Measurements from ENCODE around the gene JCAD. TPM values are rescaled to one million over a fixed set of nuclear protein-coding genes. Genes with fewer than 3 reads are reported as not detected.
"Not testable (repeated sequence)": the region's sequence is repeated elsewhere in the genome, so short reads cannot be mapped to it uniquely, and the experiment has no call there.

The JCAD gene, protein sequence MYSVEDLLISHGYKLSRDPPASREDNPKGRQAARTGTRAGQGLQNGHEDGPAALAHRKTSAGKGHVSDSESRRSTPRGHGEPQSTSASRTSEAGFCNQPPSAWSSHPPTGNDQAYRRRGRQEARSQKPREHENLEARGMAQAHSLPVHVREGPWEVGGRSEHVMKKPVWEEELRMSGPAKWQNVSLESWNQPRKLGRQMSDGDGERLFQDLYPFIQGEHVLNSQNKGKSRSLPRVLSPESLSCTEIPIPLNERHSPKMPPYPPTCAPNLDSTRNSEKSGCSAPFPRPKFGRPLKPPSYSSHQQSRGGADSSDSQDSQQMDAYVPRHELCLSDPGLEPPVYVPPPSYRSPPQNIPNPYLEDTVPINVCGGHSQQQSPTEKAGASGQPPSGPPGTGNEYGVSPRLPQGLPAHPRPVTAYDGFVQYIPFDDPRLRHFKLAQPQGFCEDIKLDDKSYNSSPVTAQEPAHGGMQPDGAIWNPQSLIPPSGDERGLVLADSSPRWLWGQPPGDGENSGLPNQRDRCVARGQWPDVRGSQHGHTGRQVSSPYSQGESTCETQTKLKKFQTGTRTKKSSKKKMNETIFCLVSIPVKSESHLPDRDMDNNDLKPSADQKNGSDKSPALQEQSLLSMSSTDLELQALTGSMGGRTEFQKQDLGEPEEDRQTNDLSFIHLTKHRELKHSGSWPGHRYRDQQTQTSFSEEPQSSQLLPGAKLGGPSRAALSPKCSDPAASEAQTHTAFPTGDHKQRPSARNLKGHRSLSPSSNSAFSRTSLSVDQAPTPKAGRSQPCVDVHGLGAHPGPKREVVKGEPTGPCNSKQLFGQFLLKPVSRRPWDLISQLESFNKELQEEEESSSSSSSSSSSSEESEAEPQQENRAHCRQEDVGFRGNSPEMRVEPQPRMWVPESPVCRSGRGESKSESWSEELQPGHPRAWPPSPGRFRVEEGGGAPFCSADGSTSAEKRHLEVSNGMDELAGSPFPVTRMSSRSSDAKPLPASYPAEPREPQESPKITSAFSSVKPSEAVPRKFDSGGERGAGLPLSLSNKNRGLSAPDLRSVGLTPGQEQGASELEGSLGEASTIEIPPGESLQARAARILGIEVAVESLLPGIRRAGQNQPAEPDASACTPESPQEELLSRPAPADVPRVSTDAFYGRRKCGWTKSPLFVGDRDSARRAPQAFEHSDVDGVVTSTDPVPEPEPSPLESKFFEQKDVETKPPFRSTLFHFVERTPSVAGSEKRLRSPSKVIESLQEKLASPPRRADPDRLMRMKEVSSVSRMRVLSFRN (N-terminal part only)
- 10 to 100 TPM; 29.8 to 35.9 (median 33.8) TPM for polyA plus RNA-seq (ENCODE audit: insufficient read length in 3 of 3)

DNA sequence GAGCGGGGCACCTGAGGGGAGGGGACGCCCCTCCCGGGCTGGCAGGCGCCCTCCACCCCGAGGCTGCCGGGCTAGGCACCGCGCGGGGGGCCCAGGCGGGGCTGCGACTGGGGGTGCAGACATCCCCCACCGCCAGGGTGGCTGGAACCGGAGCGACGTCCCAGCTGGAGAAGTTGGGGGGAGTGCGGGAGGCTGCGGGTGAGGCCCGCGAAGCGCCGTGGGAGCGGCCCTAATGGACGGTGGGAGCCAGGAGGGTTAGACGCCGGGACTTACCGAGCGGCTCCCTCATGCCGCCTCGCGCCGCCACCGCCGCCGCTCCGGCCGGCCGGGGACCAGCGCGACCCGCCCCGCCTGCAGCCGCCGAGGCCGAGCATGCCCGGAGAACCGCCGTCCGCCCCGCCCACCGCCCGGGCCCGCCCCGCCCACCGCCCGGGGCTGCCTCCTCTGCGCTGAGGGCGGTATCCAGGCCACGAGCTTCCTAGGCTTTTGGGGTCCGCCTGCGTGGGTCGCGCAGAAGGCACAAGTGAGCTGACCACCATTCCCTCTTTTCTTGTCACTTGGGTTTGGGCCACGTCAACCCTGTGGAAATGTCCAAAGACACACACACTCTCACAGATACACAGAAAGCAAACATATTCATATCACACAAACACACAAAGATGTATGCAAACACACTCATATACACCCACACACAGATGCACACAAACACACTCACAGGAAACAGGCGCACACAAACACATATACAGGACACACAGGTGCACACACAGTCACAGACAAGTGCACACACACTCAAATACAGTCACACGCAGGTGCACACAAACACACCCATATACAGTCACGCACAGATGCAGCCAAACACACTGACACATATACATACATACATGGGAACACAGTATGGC lies at the start of gene JCAD:
TSS of gene JCAD (minus strand) at position 378 of the 899 bp plus-strand sequence. CDS start 11,774 bp downstream, outside the sequence.
- no peak for DNase-seq (ENCODE audit: low read depth in 3 of 3, low spot score in 2 of 3)

DNA sequence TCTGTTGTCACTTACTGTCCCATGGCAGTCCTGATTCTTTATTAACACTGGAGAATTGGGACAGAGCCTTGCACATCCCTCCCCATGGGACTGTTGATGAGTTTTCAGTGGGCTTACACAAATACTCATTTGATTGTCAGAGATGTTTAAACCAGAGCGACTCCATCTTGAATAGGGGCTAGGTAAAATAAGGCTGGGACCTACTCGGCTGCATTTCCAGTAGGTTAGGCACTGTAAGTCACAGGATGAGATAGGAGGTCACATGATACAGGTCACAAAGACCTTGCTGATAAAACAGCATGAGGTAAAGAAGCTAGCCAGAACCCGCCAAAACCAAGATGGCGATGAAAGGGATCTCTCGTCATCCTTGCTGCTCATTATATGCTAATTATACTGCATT lies 47.6 kb upstream of the JCAD start:
- DNase-seq (ENCODE audit: low read depth in 3 of 3, low spot score in 2 of 3), result no peak

DNA sequence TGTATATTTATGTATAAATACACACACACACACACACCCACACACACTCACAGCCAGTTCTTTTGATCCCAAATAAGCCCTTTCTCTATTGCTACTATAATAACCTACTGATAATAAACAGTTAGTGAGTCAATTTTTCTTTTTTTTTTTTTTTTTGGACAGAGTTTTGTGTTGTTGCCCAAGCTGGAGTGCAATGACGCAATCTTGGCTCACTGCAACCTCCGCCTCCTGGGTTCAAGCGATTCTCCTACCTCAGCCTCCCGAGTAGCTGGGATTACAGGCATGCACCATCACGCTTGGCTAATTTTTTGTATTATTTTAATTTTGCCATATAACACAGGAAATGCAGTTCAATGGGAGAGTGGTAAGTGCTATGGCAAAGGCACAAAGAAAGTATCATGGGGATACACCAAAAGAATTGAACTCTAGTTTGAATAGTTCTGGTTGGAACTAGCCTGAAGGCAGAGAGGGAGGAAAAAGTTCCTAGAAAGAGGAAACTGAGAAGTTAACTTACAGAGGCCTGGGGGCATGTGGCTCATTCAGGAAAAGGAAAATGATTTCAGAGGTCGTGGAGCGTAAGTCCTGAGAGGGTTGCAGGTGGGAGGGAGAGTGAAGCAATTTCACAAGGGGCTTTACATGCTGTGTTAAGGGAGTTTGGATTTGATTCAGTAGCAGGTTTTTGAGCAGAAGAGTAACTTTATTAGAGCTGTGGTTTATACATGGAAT lies 44.4 kb upstream of the JCAD start:
- DNase-seq (ENCODE audit: low read depth in 3 of 3, low spot score in 2 of 3), result no peak

DNA sequence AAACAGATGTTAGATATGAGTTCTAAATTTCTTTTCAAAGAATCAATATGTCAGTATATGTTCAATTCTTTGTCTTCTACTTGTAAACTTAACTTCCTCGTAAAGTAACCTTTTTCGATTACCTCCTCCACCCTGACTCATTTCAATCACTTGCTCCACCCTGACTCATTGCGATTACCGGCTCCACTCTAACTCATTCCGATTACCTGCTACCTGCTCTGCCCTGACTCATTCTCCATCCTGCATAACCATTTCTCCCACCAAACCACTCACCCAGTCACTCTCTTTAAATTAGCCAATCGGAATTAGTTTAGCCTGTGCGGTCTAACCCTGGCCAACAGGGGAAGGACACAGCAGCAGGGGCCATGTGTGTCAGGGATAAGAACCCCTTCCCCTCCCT lies 40.3 kb upstream of the JCAD start:
- not testable (repeated sequence) for DNase-seq (ENCODE audit: low read depth in 3 of 3, low spot score in 2 of 3)

DNA sequence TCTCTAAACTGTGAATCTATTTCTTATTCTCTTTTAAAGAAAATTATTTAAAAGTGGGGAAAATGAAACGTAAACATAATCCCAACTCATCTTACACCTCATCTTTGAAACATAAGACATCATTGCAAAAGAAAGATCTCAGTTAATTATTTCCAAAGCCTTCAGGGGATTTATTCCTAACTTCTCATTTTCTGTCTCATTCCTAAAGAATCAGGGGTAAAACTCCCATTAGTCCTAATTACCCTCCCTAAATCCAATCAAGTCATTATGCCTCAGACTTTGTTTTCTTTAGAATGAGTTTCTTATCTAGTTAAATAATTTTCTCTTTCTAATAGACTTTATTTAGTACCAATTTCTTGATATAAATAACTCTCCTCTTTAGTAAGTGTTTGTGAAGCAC lies 39.7 kb upstream of the JCAD start:
- DNase-seq (ENCODE audit: low read depth in 3 of 3, low spot score in 2 of 3), result no peak

DNA sequence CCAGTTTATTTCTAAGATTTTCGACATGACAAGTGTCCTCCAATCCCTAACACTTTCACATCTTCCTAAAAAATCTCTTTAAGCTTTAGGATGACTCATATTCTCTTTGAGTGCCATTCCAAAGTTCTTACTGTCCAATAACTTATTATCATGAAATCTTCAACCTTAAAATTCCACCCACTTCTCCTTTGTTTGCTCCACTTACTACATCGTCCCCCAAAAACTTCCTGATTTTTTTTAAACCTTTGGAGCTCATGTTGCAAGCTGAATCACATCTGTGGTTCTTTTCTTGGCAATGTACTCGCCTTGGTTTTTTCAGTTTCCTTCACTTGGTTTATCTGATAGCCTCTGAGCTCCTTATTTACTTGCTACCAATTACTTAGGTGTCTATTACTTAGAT lies 39.2 kb upstream of the JCAD start:
- DNase-seq (ENCODE audit: low read depth in 3 of 3, low spot score in 2 of 3), result no peak

DNA sequence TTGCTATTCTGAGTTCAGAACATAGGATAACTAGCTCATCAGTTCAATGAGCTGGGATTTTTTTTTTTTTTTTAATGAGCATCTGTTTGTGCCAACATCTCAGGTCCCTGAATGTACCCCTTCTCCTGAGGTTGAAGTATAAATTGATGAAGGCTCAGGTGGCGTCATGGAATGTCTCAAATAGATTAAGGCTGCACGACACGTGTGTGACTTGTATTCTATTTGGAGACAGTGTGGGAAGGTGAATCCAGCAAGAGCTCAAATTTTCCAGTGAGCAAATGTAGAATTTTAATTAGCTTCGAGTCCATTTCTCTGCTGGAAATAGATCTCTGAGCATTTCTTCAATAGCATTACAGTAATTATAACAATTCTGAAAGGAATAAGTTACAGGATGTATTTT lies 37.2 kb upstream of the JCAD start:
- DNase-seq (ENCODE audit: low read depth in 3 of 3, low spot score in 2 of 3), result no peak

DNA sequence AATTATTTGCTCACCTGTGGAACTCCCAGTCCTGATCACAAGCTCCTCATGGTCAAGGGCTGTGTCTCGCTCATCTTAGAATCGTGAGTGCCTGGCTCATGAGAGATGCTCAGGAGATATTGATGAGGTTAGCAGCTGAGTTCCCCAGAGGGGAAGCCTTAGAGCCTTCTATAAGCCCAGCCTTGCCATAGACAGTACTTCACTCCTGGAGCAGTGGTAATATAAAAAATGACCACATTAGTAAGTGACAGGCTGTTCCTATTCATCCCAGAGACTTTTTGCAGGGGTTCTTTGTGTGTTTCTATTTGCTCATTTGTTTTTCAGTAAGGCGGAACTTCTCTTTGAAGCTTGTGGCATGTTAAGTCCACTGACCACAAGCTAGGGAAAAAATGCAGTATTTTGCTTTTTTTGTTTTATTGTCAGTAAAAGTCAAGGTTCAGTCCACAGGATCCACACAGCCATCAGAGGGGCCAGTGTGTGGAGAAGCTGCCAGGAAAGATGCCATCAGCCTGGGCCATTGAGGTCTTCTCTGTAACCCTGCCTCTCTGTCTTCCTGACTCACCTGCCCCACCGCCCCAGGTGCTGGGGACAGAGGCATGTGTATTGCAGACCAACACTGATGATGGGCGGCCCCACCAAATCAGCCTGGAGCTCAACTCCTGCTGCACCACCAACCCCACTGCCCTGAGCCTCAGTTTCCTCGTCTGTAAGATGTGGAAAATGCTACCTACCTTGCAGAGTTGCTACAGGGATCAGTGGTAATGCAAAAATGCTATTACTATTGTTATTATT lies 36.4 kb upstream of the JCAD start:
- no peak for DNase-seq (ENCODE audit: low read depth in 3 of 3, low spot score in 2 of 3)

DNA sequence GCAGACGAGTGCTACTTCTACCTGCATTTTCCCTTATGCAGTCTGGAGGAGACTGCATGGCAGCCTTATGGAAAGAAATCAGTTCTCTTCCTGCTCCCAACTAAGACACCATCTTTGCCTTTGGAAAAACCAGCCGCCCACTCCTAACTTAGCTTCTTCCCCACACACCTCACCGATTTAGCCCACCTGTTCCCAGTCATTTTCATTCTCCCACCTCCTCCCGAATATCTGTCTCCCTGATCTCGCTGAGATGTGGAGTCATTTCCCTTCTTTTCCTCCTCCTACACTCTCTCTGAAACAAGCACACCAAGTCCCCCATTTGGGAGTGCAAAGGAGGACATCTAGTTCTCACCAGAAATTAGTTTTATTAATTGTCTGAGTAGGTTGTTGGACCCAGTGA lies 35.2 kb upstream of the JCAD start:
- no peak for DNase-seq (ENCODE audit: low read depth in 3 of 3, low spot score in 2 of 3)

DNA sequence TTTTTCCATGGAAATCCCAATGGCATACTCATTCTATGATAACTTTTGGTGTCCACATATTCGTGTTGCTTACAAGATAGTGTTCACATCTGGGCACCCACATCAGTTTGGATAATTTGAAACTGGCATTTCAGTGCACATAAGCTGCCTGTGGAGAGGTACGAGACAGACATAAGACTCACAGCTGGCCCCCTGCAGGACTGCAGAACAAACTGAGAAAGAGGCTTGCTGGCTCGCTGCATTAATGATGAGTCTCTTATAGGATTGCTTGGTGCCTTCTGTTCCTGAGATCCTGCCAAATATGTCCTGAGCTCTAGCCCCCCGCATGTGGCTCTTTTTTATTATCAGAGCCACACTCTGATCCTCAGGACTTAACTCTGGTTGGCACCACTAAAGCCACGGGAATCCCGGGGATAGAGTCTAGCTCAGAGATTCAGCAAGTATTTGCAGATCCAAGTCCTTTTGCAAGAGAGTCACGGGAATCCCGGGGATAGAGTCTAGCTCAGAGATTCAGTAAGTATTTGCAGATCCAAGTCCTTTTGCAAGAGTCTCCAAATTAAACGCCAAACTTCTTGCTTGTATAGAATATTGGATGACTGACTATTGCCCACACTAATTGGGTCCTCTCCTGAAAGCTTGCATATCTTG lies 34.0 kb upstream of the JCAD start:
- DNase-seq (ENCODE audit: low read depth in 3 of 3, low spot score in 2 of 3), result no peak

DNA sequence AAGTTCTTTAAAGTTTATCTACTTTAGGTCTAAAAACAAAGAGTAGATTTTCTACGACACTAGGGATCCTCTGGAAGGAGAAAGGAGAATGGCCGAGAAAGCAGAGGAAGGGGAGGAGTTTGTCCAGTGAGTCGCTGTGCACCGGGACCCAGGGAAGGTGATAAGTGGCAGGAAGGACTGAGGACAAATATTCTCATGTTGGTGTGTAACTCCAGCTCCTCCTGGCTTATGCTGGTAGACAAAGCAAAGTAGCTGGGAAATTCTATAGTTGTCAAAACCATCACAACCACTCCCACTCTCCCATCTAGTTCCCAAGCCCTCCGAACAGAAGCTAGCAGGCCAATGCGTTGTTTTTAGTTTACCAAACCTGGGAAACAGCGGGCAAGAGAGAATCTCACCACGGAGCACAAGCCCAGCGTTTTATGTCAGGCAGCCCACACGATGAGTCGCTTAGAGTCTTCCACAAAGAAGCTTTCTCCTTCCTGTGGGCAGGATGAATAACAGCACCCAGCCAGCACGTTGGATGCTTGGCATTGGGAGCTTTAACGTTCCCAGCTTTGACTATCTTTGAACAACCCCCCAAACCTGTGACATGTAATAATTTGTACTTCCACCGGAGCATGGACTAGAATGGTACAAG lies 32.9 kb upstream of the JCAD start:
- no peak for DNase-seq (ENCODE audit: low read depth in 3 of 3, low spot score in 2 of 3)

DNA sequence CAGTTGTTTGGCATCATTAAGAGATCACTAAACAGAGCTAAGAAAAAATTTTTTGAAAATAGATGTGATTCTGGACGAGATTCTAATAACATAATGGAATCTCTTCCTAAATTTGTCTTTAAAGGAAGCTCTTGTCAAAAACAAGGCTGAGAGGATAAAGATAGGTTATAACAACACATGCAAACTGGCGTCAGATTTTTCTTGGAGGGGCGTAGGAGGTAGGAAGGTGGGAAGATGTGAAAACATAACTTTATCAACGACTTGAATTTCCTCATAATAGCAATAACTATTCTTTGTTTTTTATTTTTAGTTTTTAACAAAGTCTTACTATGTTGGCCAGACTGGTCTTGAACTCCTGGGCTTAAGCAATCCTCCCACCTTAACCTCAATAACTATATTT lies 31.8 kb upstream of the JCAD start:
- no peak for DNase-seq (ENCODE audit: low read depth in 3 of 3, low spot score in 2 of 3)

DNA sequence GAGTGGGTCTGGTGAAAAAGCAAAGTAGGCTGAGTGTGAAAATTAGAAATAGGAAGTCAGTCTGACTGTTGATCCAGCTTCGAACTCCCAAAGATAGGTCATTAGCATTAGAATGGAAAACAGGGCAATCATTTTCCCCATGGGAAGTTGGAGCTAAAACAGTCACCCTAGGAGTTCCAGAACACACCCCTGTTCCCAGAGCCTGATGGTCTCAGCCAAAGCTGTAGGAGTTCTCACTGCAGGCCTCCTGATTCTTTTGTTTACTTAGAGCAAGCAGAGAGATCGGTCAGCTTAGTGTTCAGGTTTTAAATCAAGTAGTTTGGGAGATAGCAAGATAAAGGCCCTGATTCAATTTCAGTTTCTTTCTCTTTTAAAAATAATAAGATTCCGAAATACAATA lies 28.8 kb upstream of the JCAD start:
- no peak for DNase-seq (ENCODE audit: low read depth in 3 of 3, low spot score in 2 of 3)

DNA sequence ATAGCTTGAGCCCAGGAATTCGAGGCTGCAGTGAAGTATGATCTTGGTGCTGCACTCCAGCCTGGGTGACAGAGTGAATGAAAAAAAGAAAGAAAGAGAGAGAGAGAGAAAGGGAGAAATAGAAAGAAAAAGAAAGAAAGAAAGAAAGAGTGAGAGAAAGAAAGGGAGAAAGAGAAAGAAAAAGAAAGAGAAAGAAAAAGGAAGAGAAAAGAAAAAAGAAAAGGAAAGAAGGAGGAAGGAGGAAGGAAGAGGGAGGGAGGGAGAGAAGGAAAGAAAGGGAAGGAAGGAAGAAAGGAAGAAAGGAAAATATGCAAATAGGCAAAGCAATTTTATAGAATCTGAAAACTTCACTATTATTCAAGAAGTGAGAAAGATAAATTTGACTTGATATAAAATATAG lies 24.5 kb upstream of the JCAD start:
- DNase-seq (ENCODE audit: low read depth in 3 of 3, low spot score in 2 of 3), result no peak

DNA sequence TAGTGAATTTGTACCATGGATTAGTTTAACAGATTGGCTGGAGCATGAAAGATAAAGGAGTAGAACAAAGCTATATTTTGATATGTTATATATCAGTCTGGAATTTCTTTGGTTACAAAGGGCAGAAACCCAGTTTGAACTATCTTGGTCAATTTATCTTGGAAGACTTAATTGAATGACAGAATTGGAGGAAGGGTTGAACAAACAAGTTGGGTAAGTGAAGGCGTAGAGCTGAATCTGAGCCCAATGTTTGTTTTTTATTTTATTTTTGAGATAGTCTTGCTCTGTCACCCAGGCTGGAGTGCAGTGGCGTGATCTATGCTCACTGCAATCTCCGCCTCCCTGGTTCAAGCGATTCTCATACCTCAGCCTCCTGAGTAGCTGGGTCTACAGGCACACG lies 21.8 kb upstream of the JCAD start:
- DNase-seq (ENCODE audit: low read depth in 3 of 3, low spot score in 2 of 3), result no peak

DNA sequence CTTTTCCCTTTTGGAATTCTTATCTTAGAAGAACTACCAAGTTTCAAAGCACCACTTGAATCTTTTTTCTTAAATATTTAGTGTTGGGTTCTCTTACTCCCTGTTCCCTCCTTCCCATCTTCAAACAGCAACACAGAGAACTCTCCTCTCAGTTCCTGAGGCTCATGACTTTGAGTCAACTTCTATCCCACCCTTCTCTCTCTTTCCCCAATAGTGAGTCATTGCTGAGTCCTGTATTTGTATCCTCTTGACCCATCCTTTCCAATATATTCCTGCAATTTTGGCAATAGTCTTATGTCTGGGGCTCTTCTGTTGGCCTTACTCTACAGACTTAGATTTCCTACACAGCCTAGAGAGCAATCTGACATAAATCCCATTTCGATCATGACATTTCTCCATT lies 20.8 kb upstream of the JCAD start:
- no peak for DNase-seq (ENCODE audit: low read depth in 3 of 3, low spot score in 2 of 3)

DNA sequence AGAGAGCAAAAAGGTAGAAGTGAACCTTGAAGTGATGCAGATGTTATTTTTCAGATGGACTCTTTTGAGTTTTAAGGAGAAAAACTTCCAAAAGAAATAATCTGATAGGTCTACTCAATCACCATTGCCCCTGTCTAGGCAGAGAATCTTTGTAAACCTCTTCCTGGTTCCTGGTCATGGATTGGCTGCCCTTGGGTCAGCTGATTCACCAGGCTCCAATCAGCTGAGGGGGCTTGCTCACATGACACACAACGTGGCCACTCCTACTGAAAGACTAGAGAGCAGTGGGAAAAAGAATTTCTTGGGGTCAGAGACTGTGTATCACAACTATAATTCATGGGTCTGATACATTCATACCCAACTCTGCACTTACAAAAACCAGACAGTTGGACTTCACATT lies 20.0 kb upstream of the JCAD start:
- DNase-seq (ENCODE audit: low read depth in 3 of 3, low spot score in 2 of 3), result no peak

DNA sequence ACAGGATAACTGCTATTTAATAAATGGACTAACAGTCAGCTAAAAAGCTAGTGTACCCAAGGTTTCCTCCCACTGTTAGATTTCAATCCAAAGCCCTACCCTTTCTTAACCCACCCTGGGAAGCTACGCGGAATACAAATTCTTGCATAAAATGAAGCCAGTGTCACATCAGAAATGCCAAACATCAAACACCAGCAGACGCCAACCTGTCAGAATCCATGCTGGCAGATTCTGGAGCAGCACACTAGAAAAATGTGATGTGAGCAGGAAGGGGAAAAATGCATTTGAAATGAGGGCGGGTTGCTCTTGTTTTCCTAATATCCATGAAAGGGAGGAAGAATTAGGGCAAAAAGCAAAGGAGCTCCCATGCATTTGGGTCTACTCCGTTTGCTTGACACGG lies 16.1 kb upstream of the JCAD start:
- DNase-seq (ENCODE audit: low read depth in 3 of 3, low spot score in 2 of 3), result no peak
